AG04450 (cell line): ENCODE results near the gene C1D. TPM values are rescaled to one million over a fixed set of nuclear protein-coding genes. Genes with fewer than 3 reads are reported as not detected.

Experiments used
- CTCF ChIA-PET: fragments of 300-600, 350-600 bp; formaldehyde crosslinking; extraction: SDS; loops from one replicate; lab custom pipeline; 2022; ENCODE audit warnings: antibody characterized with exemption, inconsistent platforms; lab: Charles Lee
- POLR2A ChIA-PET: fragments of 350-600 bp; formaldehyde crosslinking; extraction: SDS; loops from one replicate; lab custom pipeline; 2021; ENCODE audit warnings: antibody characterized with exemption, inconsistent platforms; lab: Yijun Ruan, JAX
- DNase-seq: peaks from one replicate; pipeline ENCODE4 v3.0.0-alpha.2; 2011; ENCODE audit warnings: low read depth, low spot score
- H3K27ac ChIP-seq: one replicate; pipeline ENCODE4 v1.5.1; 2012; ENCODE audit warnings: low read depth, low read length, control low read depth
- H3K27me3 ChIP-seq: one replicate; pipeline ENCODE4 v1.6.0; 2012; ENCODE audit warnings: low read length; ENCODE audit not compliant: control insufficient read depth, insufficient read depth
- H3K4me3 ChIP-seq: 2 replicates; pipeline ENCODE4 v1.5.1; 2011; ENCODE audit warnings: mild to moderate bottlenecking, low read depth, low read length, control low read depth
- H3K9me3 ChIP-seq: 2 replicates; pipeline ENCODE4 v1.5.1; 2012; ENCODE audit warnings: low read length; ENCODE audit not compliant: control insufficient read depth, insufficient read depth
- CTCF ChIP-seq: IDR thresholded peaks from 2 replicates; pipeline ENCODE4 v1.5.1; 2011; ENCODE audit warnings: low read depth, low read length, control low read depth, inconsistent platforms
- polyA plus RNA-seq: library from polyadenylated mRNA; depleted of rRNA; stranded (reverse); fragments of >200 nt; gene quantifications from 2 replicates; pipeline ENCODE4 v1.2.3, GENCODE V29; 2011

The C1D gene
- polyA plus RNA-seq, 1 experiment, result 45.7 TPM

- Histone ChIP-seq H3K4me3 (no peak overlapping the region), H3K27me3 (no peaks in the 10 kb centered on the region), H3K27ac (no peak overlapping the region), H3K9me3 (no peaks in the 10 kb centered on the region)
- ChIA-PET POLR2A (interaction anchor here (0.6 kb wide), 1 partner anchor 86 kb away, joined by 6 read pairs; no protein-coding TSS in a partner anchor), CTCF (interaction anchor here (0.5 to 1.4 kb wide), 3 partner anchors 11 to 58 kb away, joined by 3 to 4 read pairs (median 3); no protein-coding TSS in a partner anchor)
- no peak for TF ChIP-seq CTCF
- DNase-seq, result no peak
These were observed 19.8 kb downstream of the C1D start for GRCh38 chr2:68043032-68043431.

DNA sequence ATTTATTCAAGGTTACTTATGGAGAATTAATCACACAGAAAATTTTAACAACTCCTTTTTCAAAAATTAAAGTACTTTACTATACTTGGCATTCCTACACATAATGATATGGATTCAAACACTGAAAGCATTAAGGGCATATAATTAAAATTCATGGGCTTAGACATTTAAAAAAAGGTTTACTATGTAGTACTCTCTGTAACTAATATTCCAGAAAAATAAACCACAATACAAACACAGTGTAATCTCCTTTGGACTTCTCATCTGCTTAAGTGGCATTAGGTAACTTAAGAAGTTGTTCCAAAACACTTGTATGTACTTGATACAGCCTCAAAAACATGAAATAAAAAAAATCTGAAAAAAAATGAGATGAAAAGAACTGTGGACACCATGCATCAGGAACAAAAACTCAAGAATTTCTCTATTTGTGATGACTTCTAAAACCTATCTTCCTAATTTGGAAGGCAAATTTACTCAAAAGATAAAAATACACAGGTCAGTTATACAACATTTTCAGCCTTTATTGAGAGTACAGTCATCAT, 21.0 kb downstream of the C1D start:
- Histone ChIP-seq H3K27me3 (no peaks in the 10 kb centered on the region), H3K4me3 (no peak overlapping the region), H3K27ac (no peak overlapping the region), H3K9me3 (no peaks in the 10 kb centered on the region)
- TF ChIP-seq CTCF, result no peak
- CTCF ChIA-PET, result interaction anchor here (1.3 kb wide), 1 partner anchor 10 kb away, joined by 5 read pairs; no protein-coding TSS in a partner anchor
- no peak for DNase-seq
- POLR2A ChIA-PET, result no interaction called here

- Histone ChIP-seq H3K9me3 (no peaks in the 10 kb centered on the region), H3K27ac (no peak overlapping the region), H3K4me3 (no peak overlapping the region), H3K27me3 (no peaks in the 10 kb centered on the region)
- ChIA-PET POLR2A (interaction anchor here (0.6 kb wide), 1 partner anchor 130 kb away, joined by 3 read pairs; no protein-coding TSS in a partner anchor), CTCF (no interaction called here)
- no peak for TF ChIP-seq CTCF
- no peak for DNase-seq
These were observed 22.7 kb downstream of the C1D start for GRCh38 chr2:68040078-68040477.

- H3K4me3 ChIP-seq, result no peak overlapping the region
- ChIA-PET CTCF (interaction anchor here (1.1 to 1.2 kb wide), 2 partner anchors 8 to 1611 kb away, joined by 3 read pairs; no protein-coding TSS in a partner anchor), POLR2A (no interaction called here)
- DNase-seq, result no peak
- no peaks in the 10 kb centered on the region for H3K9me3 ChIP-seq
- TF ChIP-seq CTCF, result no peak
- no peak overlapping the region for H3K27ac ChIP-seq
- H3K27me3 ChIP-seq, result no peaks in the 10 kb centered on the region
These were observed 23.5 kb downstream of the C1D start for GRCh38 chr2:68039317-68039716.

DNA sequence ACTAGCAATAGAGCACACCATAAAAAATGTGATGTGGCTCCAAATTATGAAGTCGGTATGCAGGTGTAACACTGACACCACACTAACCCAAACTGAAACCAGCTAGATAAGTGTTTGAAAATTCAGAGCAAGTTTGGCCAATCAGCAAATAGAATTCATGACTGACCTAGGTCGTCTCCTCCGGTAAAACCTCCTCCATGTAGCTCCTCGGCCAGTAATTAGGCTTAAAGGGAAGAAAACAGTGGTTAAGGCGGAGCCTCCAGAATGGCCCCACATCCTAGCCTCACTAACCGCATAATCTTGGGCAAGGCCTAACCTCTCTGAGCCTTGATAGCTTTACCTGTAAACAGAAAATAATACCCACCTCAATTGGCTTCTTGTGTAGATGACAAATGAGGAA, 30.1 kb downstream of the C1D start:
- H3K4me3 ChIP-seq, result no peak overlapping the region
- TF ChIP-seq CTCF, result no peak
- no peaks in the 10 kb centered on the region for H3K9me3 ChIP-seq
- CTCF ChIA-PET, result interaction anchor here (0.5 to 4.6 kb wide), 11 partner anchors 10 to 1129 kb away, joined by 3 to 30 read pairs (median 3); no protein-coding TSS in a partner anchor
- POLR2A ChIA-PET, result interaction anchor here (1.1 kb wide), 1 partner anchor 187 kb away, joined by 4 read pairs; no protein-coding TSS in a partner anchor
- no peaks in the 10 kb centered on the region for H3K27me3 ChIP-seq
- H3K27ac ChIP-seq, result no peak overlapping the region
- no peak for DNase-seq
